NCI-H460 (cell line): ENCODE data around the gene TANGO2. TPM values are rescaled to one million over a fixed set of nuclear protein-coding genes. Genes with fewer than 3 reads are reported as not detected.

Experiments used
- DNase-seq: peaks from one replicate; pipeline ENCODE4 v3.0.0-alpha.2; 2016; ENCODE audit warnings: low read depth; ENCODE audit errors: extremely low read depth
- total RNA-seq: library from RNA; depleted of rRNA; stranded (reverse); fragments of >200 nt; shearing (Covaris generic); gene quantifications from 2 replicates; pipeline ENCODE4 v1.2.3, GENCODE V29; 2014

Gene TANGO2
- total RNA-seq, 1 experiment from 2014 or later, result 13.0 TPM

DNA sequence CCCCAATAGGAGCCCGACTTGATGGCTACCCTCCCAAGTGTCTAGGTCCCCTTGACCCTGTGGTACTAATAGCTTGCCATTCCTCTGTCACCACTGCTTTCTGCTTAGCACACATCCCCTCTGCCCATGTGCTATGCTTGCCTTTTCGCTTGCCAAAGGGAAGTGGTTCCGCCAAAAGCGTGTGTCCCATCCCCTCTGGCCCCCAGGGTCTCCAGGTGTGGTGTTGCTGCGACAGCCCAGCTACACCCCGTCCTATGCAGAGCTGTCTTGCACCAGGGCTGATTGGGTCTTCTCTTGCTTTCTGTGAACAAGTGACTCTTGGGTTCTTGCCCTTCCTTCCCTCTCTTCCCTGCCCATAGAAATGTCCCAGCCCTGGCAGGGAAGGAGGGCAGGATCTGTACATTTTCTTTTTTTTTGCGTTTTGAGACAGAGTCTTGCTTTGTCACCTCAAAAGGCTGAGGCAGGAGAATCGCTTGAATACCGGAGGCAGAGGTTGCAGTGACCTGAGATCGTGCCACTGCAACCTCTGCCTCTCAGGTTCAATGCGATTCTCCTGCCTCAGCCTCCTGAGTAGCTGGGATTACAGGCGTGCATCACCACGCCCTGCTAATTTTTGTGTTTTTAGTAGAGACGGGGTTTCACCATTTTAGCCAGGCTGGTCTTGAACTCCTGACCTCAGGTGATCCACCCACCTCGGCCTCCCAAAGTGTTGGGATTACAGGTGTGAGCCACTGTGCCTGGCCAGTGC, 3.9 kb downstream of the TANGO2 start:
- no peak for DNase-seq

DNA sequence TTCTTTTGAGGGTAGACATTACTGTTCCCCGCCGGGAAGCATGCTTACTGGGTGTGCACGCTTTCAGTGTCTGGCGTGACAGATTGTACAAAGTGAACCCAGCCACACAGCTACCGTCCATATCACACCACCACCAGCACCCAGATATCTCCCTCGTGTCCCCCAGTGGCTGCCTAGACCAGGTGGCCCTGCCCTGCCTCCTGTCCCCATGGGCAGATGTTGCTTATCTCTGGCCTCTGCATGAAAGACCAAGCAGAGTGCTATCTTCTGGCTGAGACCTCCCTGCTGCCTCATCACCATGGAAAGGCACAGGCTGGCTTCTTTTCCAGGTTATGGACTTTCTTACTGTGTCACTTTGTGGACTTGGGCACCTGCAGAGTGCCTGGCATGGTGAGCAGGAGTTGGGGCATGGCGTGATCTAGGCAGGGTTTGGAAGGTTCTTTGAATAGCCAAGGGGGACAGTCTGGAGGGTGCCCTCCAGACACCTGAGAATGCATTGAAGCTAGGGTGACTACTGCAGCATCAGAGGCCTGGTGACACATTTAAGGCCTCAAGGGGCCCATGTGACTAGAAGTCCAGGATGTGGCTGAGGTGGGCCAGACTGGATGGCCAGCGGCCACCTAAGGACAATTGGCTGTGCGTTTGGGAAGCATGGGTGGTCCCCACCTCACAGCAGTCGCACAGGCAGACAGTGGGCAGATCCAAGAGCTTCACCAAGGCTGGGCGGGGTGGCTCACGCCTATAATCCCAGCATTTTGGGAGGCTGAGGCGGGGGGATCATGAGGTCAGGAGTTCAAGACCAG, 4.7 kb downstream of the TANGO2 start:
- DNase-seq, result no peak

GRCh38 chr22:20026204-20026908, 5.4 kb downstream of the TANGO2 start:
- no peak for DNase-seq

DNA sequence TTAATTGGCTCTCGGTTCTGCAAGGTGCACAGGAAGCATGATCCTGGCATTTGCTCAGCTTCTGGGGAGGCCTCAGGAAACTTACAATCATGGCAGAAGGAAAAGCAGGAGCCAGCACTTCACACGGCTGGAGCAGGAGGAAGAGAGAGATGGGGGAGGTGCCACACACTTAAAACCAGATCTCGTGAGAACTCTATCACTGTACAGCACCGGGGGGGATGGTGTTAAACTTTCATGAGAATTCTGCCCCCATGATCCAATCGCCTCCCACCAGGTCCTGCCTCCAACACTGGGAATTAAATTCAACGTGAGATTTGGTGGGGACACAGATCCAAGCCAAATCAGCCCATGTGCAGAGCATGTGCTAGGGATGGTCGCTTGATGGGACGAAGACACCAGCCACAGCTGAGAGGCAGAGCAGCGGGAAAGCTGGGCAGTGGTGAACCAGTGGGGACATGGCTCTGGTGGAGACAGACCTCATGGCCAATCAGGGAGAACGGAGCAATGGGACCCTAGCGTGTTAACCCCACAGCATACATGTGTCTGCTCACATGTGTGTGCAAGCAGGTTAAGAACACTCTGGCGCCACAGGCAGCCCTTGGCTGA, 6.2 kb downstream of the TANGO2 start:
- no peak for DNase-seq

- DNase-seq, result no peak
These were observed 7.3 kb downstream of the TANGO2 start for GRCh38 chr22:20027966-20028854.

GRCh38 chr22:20028855-20029549, 8.1 kb downstream of the TANGO2 start:
- DNase-seq, result no peak

GRCh38 chr22:20029550-20030225, 8.8 kb downstream of the TANGO2 start:
- DNase-seq, result no peak

- DNase-seq, result no peak
These were observed 11.0 kb downstream of the TANGO2 start for GRCh38 chr22:20031732-20032406.

GRCh38 chr22:20032407-20032991, 11.6 kb downstream of the TANGO2 start:
- DNase-seq, result no peak

GRCh38 chr22:20033045-20033706, 12.3 kb downstream of the TANGO2 start:
- no peak for DNase-seq

- no peak for DNase-seq
These were observed 13.2 kb downstream of the TANGO2 start for GRCh38 chr22:20034143-20034542.

DNA sequence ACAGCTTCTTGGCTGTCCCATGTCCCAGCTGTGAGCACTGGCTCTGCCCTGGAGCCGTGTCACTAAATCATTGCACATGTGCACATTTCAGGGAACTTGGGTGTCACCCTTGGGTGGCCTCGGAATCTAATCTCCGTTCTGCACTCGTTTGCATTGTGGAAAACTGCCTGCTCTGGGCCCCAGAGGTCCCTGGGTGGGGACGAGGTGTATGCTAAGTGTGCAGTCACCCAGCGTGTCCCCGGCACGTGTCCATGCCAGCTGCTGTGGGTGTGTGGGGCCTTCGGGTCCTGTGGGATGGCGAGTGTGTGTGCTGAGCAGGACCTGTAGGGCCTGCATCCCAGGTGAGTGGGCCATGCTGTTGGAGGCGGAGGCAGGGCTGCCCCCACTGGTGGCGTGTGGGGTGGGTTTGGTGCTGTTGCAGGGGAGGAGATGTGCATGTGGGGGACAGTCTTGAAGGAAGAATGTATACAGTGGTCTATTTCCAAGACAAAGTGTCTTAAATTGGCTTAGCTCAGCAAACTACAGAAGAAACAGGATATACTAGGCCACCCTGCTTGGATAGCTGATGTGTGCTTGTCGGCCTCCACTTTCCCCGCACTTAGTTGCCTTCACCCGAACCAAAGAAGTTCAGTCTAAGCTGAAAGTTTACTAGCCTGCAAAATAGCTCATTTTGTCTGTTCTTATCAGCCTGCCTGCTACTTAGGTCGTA, 14.6 kb downstream of the TANGO2 start:
- DNase-seq, result no peak

- no peak for DNase-seq
These were observed 15.2 kb downstream of the TANGO2 start for GRCh38 chr22:20036084-20036482.

DNA sequence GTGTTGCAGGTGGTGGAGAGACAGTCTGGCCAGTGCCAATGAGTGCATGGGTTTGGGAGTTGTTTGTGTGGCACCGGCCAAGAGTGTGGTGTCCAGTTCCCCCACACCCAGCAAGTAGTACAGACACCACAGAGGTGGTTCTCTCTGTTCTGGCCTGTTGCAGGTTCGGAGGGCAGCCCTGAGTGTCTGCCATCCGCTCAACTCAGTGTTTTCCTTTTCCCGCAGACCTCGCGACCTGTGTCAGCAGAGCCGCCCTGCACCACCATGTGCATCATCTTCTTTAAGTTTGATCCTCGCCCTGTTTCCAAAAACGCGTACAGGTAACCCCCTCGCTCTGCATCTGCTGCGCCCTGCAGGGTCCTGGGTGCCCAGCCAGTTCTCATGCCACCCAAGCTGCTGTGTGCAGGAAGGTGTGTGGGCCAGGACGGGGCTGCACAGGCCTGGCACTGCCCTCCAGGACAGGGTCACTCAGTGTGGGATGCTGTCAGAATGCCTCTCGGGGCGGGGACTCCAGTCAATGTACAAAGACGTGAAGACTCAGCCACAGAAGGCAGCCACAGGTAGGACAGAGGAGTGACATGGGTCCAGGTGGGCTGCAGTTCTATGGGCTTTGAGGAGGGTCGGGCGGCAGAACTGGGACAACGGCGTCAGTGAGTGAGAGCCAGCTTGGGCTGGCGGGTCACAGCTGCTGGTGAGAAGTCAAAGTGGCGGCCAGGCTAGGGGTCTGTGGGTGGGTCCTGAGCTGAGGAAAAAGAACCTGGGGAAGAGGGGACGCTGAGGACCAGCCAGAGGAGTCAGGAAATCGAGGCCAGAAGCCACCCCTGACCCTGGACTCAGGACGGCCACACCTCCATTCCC, 15.9 kb downstream of the TANGO2 start:
- no peak for DNase-seq

DNA sequence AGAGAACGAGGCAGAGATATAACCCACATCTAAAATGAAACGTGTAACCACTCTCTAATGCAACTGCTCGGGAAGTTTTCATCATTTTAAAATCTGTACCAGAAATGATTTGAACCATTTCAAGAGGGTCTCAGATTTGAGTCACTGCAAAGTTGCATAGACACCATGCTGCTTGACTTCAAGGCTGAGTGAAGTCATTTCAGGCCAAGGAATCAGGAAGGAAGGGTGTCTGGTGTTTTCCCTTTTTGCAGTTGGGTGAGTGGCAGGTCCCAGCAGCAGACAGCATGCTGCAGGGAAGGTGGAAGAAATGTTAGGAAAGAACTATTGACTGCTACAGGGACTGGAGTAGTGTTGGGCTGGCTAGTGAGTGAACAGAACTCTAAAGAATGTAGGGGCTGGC, 16.5 kb downstream of the TANGO2 start:
- no peak for DNase-seq

DNA sequence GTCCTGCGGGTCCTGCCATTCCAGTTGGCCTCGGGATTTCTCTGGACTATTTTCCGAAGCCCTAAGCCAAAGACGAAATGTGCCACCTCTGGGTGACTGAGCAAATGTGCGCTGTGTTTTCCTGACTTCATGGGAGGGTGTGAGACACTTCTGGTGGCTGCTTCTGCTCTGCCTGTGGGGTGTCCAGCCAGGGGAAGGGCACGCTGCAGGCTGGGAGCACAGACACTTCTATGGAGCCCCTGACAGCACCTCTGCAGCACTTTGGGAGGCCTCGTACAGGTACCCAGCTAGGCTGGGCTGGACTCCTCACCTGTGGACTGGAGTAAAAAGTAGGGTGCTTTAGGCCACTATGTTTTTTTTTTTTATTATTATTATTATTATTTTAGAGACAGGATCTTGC, 17.7 kb downstream of the TANGO2 start:
- no peak for DNase-seq
